GM21717 (cell line): ENCODE results near the gene TXLNA.
"Not testable (repeated sequence)": the region's sequence is repeated elsewhere in the genome, so short reads cannot be mapped to it uniquely, and the experiment has no call there.

Experiments used
- ATAC-seq: cut with Tn5 transposase; IDR thresholded peaks from one replicate; pipeline ENCODE4 v1.9.1; 2021; ENCODE audit warnings: mild to moderate bottlenecking, moderate library complexity; ENCODE audit not compliant: unreplicated experiment

TXLNA gene

DNA sequence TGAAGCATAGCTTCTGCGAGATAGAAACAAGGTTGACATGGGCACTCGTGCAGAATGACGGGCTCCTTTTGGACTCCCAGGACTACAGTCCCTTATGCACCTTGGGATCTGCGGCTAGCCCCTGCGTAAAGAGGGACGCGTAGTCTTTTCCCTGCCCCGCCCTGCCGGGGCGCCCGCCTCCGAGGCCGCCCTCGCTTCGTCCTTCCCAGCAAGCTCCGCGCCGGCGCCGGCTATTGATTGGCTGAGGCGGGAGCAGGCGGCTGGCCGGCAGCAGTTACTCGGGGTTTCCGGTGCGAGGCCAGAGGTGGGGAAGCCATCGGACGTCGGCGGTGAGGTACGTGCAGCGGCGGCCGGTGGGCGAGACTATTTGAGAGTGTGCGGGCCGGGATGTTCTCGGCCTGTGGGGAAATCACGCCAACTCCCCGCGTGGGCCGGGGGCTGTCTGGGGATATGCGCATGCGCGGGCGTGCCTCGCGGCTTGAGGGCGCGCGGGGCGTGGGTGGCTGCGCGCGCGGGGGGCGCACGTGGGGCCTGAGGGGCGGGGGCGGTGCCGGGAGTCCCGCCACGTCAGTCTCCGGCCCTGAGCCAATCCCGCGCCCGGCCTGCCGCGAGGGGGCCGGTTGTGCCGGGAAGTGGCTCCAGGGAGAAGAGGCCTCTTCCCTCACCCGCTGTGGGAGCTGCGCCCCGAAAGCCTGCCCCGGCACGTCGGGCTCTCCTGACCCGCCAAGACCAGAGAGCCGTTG lies at the start of gene TXLNA:
TSS of gene TXLNA (plus strand) at position 233 of the 743 bp plus-strand sequence. CDS start 671 bp downstream, outside the sequence.
- peak; percentile 67 for ATAC-seq

DNA sequence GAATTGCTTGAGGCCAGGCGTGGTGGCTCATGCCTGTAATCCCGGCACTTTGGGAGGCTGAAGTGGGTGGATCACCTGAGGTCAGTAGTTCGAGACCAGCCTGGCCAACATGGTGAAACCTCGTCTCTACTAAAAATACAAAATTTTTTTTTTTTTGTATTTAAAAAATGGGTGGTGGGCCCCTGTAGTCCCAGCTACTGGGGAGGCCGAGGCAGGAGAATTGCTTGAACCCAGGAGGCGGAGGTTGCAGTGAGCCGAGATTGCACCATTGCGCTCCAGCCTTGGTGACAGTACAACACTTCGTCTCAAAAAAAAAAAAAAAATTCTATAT lies 45.6 kb upstream of the TXLNA start:
- not testable (repeated sequence) for ATAC-seq

GRCh38 chr1:32137111-32137510 lies 42.4 kb upstream of the TXLNA start:
- ATAC-seq = no peak

DNA sequence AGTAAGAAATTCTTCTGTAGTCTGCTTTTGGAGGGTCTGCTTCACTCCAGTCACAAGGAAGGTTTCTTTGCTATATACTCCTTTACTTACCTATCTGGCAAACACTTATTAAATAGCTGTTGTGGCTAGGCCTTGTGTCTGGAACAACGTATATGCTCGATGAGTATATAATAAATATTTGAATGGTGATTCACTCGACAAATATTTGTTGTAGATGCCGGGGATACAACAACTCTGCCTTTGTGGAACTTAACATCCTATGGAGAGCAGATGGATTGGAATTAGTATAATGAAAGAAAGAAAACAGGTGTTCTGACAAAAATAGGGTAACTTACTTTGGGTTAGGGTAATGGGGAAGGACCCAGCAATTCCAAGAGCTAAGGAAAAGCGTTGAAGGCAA lies 40.5 kb upstream of the TXLNA start:
- no peak for ATAC-seq

DNA sequence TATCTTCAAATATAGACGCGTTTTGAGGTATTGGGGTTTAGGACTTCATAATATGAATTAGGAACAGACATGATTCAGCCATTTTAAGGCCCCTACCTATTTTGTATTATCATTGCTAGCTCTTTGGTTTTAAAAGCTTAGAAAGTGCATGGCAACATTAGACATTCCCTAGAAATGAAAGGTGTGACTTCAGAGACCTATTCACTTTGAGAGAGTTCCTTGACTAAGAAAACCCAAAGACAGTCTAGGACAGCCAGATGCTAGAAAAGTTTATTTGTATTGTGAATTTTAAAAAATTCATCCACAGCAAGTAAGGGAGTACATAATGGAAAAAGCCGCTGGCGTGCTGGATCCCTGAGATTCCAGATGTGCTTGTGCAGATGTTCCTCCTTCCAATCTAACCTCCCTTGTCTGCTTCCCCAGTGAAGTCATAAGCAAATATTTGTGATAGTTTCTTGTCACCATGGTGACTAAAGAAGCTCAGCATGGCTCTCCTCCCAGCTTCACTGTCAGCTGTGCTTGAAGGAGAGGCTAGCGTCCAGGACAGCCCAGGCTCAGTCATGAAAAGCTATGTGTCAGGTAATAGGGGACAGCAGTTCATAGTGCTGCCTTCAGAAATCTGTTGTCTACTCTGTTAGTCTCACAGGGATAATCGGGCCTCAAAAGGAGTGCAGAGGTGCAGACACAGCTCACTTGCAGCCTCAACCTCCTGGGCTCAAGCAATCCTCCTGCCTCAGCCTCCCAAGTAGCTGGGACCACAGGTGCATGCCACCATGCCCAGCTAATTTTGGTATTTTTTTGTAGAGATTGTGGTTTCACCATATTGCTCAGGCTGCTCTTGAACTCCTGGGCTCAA lies 36.8 kb upstream of the TXLNA start:
- ATAC-seq = no peak

GRCh38 chr1:32143302-32143695 lies 36.2 kb upstream of the TXLNA start:
- ATAC-seq = not testable (repeated sequence)

GRCh38 chr1:32144033-32144432 lies 35.4 kb upstream of the TXLNA start:
- ATAC-seq = no peak

GRCh38 chr1:32147799-32148198 lies 31.7 kb upstream of the TXLNA start:
- ATAC-seq = not testable (repeated sequence)

GRCh38 chr1:32150847-32151246 lies 28.6 kb upstream of the TXLNA start:
- ATAC-seq = no peak

DNA sequence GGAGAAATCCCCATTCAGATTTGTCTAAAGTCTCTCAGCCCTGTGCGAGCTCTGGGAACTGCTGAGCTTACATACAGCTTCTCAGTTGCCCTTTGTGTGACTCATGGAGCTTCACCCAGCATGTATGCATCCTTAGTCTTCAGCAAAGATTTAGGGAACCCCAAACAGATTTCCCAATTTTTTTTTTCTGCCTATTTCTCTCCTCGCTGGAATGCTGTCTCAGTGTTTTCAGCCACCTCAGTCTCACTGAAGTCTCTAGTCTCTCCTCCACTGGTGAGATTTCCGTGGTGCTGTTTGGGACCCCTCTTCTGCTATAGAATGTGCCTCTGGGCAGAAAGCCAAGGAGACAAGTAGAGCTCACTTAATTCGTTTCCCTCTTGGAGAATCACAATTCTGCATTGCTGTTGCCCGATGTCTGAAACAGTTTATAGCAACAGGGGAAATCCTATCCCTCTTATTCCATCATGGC lies 28.1 kb upstream of the TXLNA start:
- ATAC-seq = no peak

GRCh38 chr1:32159189-32159588 lies 20.3 kb upstream of the TXLNA start:
- no peak for ATAC-seq

GRCh38 chr1:32163405-32163804 lies 16.1 kb upstream of the TXLNA start:
- ATAC-seq = no peak

- not testable (repeated sequence) for ATAC-seq
Observed at GRCh38 chr1:32165633-32166032, 13.8 kb upstream of the TXLNA start.

DNA sequence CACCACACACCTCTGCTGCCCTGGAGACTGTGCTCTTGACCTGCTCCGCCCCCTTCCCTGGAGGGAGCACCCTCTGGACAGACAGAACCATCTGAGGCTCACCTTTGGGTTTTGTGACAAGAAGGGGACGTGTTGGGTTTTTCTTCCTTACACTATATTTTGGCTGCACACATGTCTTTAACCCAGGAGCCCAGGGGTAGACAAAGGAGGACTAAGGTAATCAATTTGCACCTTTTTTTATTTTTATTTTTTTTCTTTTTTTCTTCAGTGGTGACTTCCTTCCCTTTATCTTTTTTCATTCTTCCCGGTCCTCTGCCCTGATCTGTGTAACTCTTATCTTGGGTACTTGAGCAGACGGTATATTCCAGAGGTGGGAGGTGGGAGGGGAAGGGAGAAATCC lies 8.5 kb upstream of the TXLNA start:
- no peak for ATAC-seq

DNA sequence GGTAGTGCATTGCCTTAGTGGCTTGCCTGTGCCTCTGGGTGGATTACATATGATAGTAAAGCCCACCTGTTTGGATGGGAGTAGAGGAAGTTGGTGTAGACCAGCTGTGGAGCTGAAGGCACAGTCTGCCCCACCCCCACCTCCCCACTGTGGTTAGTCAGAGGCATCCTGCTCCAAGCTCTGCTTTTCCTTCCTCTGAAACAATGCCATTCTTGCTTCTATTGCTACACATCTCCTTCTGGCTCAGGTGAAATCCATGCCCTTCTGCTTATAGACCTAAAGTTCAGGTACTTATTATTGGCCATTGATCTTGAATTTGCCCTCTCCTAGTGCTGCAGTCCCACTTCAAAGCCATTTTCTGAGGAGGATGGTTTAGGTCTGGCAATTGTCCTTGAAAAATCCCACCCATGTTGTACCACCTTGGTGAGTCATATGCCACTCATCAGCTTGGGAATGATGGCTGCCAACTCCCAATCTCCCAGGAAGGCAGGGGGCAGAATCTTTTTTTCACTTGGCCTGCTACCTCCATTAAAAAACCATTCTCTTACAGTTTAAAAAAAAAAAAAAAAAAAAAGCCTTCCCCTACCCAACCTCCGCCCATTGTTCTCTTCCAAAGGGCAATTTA lies 6.7 kb upstream of the TXLNA start:
- no peak for ATAC-seq

DNA sequence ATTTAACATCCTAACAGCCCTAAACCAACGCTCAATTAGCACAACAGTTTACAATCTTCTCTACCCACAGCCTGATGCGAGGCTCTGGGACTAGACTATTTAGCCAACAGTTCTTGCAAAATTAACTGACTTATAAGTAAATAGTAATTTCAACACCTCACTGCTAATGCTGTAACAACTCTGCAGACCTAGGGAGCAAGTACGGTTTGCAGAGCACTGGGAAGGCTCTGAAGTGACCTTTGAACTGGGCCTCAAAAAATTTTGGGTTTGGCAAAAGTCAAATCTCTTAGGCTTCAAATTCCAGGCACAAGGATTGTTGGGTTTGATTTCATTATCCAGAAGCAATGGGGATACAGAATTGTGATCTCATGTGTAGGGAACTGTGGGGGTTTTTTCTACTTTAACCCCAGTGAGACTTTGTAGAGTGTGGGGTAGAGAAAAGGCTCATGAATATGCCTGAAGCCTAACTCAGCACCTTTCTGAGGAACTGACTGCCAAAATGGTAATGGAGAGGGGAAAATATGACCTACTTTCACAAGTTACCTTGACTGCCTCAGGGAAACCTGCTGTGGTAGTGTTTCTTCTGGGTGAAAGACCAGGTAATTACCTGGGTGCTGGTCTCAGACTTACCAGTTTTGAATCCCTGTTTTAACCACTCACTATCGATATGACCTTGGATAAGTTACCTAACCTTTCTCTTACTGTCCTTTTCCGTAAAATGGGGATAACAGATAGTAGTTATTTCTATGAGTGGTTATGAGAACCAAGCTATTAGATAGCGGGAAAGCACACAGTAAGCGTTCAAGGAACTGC lies 889 bp upstream of the TXLNA start:
- no peak for ATAC-seq

DNA sequence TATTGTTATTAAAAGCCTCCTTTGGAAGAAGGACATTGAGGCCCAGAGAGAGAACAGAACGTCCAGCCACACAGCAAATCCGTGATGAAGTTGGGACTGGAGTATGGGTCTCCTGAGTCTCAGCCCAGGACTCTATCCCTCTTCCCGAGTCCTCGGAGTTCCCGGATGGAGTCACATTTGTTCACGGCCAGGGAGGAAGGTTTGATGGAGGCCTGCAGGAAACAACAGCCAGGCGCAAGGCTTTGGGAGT lies 357 bp upstream of the TXLNA start:
- peak; percentile 9 for ATAC-seq

DNA sequence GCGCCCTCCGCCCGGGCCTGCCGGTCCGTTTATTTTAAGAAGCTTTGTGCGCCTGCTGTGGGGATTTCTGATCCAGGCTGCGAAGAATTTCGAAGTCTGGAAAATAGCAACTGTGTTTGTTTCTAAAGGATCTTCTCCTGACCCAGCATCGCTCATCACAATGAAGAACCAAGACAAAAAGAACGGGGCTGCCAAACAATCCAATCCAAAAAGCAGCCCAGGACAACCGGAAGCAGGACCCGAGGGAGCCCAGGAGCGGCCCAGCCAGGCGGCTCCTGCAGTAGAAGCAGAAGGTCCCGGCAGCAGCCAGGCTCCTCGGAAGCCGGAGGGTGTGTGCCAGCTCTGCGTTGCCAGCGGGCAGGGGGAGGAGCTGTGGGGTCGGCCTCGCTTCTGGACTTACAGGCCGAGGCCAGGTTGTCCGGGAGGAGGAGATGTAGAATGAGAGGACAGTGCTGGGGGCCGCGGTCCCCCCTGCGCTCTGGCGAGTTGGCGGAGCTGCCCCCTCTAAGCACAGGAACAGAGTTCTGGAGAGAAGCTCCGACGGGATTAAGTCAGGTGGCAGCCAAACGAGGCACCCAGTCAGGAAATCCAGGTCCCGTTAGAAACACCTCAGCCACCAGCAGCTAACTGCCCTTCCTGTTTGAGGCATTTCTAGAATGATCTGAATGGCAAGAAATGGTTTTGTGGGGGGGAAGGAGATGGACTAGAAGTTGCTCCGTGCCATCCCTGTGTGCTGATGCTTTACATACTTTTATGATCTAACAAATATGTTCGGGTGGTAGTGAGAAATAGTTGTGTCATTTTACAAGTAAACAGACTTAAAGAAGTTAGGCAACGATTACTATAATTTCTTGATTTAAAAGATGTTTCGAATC lies 948 bp downstream of the TXLNA start:
- ATAC-seq = no peak

GRCh38 chr1:32181065-32181464 lies 1.6 kb downstream of the TXLNA start:
- ATAC-seq = no peak

- no peak for ATAC-seq
Observed at GRCh38 chr1:32181563-32181962, 2.1 kb downstream of the TXLNA start.
